HG03039 (cell line): ENCODE measurements around the gene MIPOL1.
"Not testable (repeated sequence)": the region's sequence is repeated elsewhere in the genome, so short reads cannot be mapped to it uniquely, and the experiment has no call there.

ENCODE experiments used
- ATAC-seq: cut with Tn5 transposase; IDR thresholded peaks from one replicate; pipeline ENCODE4 v1.9.1; 2021; ENCODE audit warnings: mild to moderate bottlenecking, moderate library complexity; ENCODE audit not compliant: unreplicated experiment

Gene MIPOL1, protein sequence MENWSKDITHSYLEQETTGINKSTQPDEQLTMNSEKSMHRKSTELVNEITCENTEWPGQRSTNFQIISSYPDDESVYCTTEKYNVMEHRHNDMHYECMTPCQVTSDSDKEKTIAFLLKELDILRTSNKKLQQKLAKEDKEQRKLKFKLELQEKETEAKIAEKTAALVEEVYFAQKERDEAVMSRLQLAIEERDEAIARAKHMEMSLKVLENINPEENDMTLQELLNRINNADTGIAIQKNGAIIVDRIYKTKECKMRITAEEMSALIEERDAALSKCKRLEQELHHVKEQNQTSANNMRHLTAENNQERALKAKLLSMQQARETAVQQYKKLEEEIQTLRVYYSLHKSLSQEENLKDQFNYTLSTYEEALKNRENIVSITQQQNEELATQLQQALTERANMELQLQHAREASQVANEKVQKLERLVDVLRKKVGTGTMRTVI

DNA sequence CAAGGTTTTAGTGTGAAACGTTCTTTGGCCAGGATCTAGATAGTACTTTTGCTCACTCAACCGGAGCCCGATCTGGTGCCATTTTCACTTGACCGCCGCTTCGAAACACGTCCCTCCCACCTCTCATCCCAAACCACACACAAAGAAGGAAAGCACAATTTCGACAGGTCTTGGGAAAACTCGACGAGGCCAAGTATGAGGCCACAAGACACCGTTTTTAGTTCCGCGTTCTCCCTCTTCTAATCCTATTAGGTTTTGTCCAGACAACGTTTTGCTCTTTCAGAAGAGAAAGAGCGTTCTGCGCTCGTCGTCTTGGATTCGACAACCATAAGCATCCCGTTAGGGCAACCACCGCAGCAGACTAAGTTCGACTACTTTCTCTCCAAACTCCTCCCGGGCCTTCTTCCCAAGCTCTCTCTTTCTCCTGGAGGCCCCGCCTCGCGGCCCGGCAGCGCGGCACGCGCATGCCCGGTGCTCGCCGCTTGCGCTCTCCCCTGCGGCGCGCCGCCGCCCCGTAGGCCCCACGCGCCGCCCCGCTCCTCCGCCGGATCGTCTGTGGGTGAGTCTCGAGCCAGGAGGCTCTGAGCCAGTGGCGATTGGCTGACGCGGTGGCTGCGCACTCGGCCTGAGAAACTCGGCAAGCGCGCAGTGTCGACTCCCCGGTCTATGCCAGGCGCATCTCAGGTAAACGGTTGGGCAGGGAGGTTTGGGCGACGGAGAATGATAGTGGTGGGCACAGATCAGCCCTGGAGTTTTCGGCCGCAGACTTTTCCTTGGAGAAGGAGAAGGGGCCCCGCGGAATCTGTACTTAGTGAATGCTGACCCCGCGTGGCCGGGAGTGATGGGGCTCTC, at the start of gene MIPOL1:
TSS of gene MIPOL1 (plus strand) at position 517 of the 852 bp plus-strand sequence. CDS start 49,952 bp downstream, outside the sequence.
- no peak for ATAC-seq

DNA sequence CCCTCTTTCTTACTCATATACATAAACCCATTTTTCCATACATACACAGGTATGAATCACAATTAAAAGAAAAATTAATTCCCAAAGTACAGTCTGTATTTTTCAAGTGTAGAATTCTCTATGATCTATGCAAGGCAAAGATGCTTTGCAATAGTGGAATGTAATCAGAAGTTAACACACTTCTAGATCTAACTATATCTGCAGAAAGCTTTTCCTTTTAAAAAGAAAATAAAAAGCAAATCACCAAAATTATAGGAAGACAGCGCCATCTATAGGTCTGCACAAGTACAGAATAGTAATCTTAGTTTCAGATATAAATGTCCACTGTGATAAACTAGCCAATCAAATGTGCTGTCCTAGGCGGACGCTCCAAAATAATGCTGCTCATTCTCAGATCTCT, 47.3 kb upstream of the MIPOL1 start:
- ATAC-seq = no peak

DNA sequence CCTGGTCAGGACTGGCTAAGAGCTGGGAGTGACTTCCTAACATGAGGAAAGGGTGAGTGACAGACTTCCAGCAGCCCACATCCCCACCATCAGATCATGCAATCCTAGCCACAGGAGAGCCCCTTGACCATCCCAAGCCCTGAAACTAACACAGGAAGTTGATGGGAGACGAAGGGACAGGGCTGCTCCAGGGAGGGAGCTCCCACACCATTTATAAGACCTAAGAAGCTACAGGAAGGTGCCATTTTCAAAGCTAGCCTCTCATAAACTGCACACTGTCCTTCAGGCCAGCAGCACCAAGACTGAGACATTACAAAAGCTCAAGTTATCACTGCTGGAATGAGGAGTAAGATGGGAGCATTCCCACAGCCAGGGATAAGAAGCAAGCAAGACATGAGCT, 44.7 kb upstream of the MIPOL1 start:
- no peak for ATAC-seq

DNA sequence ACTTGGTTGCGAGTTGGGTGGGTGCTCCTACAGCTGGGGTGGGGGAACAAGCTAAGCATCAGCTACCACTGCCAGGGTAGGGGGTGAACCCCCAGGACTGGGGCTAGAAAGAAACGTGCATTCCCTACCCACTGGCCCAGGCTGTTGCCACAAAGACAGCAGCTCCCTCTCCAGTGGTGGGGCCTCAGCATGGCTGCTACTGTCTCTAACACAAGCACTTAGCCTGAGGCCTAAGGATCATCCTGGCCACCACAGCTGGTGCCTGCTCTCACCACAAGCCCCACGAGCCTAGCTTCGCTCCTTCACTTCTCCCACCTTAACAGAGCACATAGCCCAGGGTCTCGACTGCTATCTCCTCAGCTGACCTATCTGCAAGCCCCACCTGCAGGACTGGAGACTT, 44.3 kb upstream of the MIPOL1 start:
- ATAC-seq = no peak

DNA sequence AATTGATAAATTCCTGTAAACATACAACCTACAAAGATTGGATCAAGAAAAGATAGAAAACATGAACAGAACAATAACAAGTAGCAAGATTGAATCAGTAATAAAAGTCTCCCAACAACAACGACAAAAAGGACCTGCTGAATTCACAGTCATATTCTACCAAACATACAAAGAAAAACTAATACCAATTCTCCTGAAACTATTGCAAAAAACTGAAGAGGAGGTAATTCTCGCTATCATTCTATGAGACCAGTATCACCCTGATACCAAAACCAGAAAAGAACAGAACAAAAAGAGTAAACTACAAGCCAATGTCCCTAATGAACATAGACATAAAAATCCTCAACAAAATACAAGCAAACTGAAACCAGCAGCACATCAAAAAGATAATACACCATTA, 39.8 kb upstream of the MIPOL1 start:
- no peak for ATAC-seq

DNA sequence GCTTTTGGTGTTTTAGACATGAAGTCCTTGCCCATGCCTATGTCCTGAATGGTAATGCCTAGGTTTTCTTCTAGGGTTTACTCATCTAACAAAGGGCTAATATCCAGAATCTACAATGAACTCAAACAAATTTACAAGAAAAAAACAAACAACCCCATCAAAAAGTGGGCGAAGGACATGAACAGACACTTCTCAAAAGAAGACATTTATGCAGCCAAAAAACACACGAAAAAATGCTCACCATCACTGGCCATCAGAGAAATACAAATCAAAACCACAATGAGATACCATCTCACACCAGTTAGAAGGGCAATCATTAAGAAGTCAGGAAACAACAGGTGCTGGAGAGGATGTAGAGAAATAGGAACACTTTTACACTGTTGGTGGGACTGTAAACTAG, 35.4 kb upstream of the MIPOL1 start:
- ATAC-seq = not testable (repeated sequence)

DNA sequence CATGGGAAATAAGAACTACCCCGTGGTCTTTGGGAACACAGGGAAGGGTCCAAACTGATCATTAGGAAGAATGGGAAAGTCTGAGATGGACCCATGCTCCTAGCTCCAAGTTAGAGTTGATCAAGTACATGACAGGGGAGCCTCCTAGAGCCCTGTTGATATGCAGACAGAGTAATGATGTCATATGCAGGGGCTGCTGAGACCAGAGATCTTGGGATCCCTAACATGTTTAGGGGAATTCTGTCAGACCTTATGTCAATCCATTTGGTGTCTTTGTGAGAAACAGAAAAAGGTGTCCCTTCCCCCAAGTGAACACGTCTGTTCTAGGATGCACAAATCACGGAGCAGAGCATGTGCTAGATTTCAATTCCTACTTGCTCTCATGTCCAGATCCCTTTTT, 31.9 kb upstream of the MIPOL1 start:
- ATAC-seq = no peak

DNA sequence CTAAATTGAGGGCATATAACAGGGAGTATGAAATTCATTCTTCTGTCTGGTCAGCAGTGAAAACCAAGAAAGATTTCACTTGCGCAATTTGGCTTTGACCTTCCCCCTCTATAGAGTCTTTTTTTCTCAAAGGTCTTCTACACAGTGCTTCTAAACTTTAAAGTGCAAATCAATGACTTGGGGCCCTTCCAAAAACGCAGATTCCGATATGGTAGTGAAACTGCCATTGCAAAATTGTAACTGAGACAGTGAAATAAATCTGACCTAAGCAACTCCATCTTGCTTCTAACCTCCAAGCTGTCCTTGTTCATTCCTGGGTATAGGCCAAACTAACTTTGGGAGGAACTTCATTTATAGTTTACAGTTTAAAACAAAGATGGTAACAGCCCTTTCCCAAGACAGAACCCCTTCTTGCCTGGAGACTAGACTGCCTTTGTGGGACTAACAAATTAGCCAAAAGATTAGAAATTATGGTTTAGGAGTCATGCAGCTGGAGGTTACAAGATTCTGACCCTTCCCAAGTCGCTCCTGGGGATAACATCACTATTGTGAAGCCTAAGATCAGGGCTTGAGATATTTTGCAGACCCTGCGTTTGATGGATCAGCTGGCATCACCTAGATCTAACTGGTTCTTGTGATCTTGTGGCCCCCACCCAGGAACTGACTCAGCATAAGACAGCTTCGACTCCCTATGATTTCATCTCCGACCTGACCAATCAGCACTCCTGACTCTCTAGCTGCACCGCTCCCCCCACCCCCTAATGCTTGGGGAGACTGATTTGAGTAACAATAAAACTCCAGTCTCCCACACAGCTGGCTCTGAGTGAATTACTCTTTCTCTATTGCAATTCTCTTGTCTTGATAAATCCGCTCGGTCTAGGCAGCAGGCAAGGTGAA, 30.3 kb upstream of the MIPOL1 start:
- ATAC-seq = no peak

DNA sequence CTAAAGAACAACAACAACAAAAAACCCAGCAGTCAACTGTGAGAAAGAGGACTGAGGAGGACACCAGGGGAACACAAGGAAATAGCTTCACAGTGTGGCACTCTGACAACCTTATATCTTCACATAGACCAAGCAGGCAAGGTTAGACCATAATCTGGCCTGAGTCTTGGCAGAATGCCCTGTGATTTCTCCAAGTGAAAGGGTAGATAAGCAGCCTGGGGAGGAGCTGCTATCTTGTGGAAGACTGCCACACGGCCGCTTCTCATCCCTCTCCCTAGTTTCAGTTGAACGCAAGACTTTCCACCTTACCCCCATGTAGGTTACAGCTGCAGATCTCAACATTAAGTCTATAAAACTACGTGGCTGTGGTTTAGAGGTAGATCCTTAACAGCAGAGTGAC, 29.0 kb upstream of the MIPOL1 start:
- no peak for ATAC-seq

DNA sequence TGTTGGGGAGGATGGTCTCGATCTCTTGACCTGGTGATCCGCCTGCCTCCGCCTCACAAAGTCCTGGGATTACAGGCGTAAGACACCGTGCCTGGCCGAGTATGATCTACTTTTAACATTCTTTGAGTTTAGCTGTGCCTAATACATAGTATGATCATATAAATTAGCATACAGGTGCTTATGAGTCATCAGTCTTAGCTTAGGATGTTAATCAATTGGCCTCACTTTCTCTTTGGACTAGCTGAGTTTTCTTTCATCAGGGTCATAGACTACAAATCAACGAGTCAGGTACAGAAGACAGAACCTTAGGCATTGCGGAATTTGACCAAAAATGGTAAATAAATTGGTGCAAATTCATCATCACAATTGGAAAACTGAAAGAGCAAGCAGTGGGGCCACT, 27.5 kb upstream of the MIPOL1 start:
- no peak for ATAC-seq

DNA sequence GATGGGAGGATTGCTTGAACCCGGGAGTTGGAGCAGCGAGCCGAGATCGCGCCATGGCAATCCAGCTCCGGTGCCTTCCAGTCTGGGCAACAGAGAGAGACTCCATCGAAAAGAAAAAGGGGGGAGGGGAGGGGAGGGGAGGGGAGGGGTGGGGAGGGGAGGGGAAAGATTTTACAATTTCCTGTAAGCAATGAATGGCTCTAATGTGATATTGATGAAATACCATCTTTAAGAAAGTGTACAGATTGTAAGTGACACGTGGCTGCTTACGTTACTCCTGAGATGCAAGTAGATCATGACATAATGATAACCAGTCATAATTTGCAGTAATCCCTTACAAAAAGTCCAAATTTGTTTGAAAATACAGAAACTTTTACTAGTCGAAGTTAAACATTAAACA, 26.7 kb upstream of the MIPOL1 start:
- no peak for ATAC-seq

DNA sequence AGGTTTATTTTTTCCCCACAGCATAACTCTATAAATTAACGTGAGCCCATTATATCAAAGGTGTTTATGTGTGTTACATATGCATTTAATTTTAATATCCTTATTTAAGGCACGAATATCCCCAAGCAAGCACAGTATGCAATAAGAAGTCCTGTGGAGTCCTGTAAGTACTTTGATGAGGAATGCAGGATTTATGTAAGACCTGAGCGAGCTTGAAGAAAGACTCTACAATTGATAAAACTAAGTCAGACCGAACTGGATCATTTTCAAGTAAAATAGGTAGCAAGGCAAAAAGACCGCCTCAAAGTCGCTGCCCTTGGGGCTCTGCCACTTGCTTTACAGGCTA, 26.1 kb upstream of the MIPOL1 start:
- no peak for ATAC-seq

DNA sequence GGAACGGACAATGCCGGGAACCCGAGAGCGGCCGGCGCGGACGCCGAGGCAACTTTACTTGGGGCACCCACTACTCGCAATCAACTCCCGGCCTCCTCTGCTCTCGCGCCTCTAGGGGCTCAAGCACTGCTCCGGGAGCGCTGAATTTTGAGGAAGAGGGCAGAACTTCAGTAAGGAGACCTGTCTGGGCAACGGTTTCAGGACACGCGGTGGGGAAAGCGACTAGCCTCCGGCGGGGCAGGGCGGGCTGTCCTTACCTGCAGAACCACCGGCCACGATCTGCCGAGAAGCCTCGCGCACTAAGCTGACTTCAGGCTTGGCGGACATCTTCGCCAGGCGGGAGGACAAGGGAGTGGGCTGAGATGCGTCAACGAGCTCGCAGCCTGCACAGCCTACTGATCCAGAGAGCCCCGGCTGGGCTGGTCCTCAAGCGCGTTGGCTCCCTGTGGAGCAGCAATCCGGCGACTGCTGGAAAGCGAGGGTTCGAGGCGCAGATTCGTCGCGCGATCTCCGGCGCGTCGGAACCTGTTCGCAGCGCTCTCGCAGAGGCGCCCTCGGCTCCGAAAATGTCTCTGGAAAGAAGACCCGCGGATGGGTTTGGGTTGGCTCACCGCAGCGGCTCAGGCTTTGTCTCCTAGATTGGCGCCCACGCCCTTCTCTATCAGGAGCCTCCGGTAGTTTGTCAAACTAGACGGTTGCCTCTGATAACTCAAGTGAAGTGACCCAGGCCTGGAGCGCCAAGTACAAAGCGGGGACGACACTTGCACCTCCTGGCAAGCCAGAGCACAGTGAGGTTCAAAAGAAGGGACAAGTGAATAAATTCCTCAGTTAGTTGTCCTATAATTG, 25.5 kb upstream of the MIPOL1 start, which contains the start of gene SLC25A21:
TSS of gene SLC25A21 (minus strand) at position 583 of the 846 bp plus-strand sequence.
- ATAC-seq = no peak

DNA sequence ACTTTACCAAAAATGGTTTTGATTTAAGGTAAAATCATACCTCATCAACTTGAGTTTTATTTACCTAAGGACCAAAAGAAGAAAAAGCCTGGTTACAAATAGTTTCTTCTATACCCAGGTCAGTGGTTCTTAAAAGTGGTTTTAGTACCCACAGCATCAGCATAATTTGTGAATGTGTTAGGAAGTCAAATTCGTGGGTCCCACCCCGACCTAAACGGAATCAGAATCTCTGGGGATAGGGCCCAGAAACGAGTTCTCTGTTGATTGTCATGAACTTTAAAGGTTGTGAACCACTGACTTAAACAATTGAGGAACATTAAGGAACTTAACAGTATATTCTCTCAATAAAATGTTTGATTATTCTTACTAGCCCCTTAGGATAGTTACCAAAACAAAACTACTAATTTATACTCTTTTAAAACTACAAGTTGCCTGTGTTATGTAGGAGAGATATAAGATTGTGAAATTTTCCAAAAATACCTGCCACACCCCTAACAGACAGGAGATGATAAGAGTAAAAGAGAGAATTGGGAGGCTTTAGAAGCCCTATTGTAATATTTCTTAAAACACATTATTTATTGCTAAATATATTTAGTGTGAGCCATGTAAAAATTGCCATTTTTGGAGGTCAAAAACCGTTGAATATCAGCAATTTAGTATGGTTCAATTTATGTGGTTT, 24.7 kb upstream of the MIPOL1 start:
- no peak for ATAC-seq

DNA sequence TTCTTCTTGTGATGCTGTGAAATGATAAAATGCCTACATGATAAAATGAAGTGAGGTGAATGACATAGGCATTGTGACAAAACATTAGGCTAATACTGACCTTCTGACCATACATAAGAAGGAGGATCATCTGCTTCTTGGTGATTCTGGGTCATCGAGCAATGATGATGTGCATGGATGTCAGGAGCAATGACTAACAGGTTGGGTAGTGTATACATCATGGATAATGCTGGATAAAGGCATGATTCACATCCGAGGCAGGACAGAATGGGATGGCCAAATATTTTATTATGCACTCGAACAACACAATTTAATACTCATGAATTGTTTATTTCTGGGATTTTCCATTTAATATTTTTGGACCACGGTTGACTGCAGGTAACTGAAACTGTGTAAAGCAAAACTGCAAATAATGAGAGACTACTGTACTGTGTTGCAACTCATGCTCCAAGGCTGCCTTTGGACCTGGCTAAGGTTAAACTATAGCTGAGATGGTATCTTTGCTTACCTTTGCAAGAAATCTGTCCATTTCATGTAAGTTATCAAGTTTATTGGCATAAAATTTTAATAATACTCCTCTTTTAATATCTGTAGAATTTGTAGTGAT, 17.7 kb upstream of the MIPOL1 start:
- ATAC-seq = no peak

DNA sequence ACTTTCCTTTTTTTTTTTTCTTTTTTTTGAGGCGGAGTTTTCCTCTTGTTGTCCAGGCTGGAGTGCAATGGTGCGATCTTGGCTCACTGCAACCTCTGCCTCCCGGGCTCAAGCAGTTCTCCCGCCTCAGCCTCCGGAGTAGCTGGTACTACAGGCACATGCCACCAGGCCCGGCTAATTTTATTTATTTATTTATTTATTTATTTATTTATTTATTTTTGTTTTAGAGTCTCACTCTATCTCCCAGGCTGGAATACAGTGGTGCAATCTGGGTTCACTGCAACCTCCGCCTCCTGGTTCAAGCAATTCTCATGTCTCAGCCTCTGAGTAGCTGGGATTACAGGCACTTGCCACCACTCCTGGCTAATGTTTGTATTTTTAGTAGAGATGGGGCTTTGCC, 16.9 kb upstream of the MIPOL1 start:
- not testable (repeated sequence) for ATAC-seq

DNA sequence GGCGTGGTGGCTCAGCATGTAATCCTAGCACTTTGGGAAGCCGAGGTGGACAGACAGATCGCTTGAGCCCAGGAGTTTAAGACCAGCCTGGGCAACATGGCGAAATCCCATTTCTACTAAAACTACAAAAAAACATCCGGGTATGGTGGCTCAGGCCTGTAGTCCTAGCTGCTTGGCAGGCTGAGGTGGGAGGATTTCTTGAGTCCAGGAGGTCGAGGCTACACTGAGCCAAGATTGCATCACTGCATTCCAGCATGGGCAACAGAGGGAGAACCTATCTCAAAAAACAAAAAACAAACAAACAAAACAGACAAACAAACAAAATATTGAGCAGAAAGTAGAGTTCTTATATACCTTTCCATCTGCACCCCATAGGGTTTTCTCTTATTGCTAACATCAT, 16.3 kb upstream of the MIPOL1 start:
- ATAC-seq = no peak

DNA sequence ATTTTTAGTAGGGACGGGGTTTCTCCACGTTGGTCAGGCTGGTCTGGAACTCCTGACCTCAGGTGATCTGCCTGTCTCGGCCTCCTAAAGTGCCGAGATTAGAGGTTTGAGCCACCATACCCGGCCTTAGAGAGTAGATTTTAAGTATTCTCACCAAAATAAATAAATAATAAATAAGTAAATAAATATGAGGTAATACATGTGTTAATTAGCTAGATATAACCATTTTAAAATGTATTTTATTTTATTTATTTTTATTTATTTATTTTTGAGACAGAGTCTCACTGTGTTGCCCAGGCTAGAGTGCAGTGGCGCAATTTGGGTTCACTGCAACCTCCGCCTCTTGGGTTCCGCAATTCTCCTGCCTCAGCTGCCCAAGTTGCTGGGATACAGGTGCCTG, 13.2 kb upstream of the MIPOL1 start:
- not testable (repeated sequence) for ATAC-seq

DNA sequence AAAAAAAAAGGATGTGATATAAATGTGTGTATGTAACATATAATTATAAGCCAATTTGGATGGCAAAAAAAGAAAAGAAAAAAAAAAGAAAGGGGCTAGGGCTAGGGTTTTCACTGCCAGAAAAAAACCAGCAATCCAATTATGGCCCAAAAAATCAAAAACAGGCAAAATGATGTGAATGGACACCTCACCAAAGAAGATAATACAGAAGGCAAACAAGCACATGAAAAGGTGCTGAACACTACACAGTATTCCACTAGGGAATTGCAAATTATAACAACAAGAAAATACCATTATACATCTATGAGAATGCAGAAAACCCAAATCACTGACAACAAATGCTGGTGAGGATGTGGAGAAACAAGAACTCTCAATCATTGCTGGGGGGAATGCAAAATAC, 12.1 kb upstream of the MIPOL1 start:
- ATAC-seq = no peak
